Testis (tissue), 3 donors: Measurements from ENCODE around the gene ARRDC2. TPM values are rescaled to one million over a fixed set of nuclear protein-coding genes. Genes with fewer than 3 reads are reported as not detected.

Experiments used
- DNase-seq: peaks from one replicate; pipeline ENCODE4 v3.0.0-alpha.2; 2019
- H3K27ac ChIP-seq, 2 donors: fragments of 200-600 bp; sonication (generic); one replicate each; pipeline ENCODE4 v1.5.1; 2019
- H3K27me3 ChIP-seq: fragments of 200-600 bp; sonication (generic); one replicate; pipeline ENCODE4 v1.5.1; 2019
- H3K36me3 ChIP-seq: fragments of 200-600 bp; sonication (generic); one replicate; pipeline ENCODE4 v1.5.1; 2017; ENCODE audit warnings: low read depth; ENCODE audit errors: missing control alignments
- H3K4me1 ChIP-seq: fragments of 200-600 bp; sonication (generic); one replicate; pipeline ENCODE4 v1.5.1; 2019
- H3K4me3 ChIP-seq, 2 donors: fragments of 200-600 bp; sonication (generic); one replicate each; pipeline ENCODE4 v1.5.1; 2017 to 2019
- H3K9me3 ChIP-seq: fragments of 200-600 bp; sonication (generic); one replicate; pipeline ENCODE4 v1.5.1; 2017
- POLR2A ChIP-seq: fragments of 450-650 bp; IDR thresholded peaks from one replicate; pipeline ENCODE4 v1.6.1; 2017; ENCODE audit warnings: antibody characterized with exemption, mild to moderate bottlenecking, moderate library complexity
- WGBS, 2 donors: methylation state at CpG; one replicate each; pipeline ENCODE4 v1.1.5; 2018; 5-methylcytosine and 5-hydroxymethylcytosine counted together
- intact Hi-C: fragments of 100-400 bp; cut with DNase I; formaldehyde crosslinking; loops from one replicate; pipeline ENCODE4 v1.15.1; 2023; ENCODE audit warnings: low total_unique reads
- polyA plus RNA-seq: library from polyadenylated mRNA; stranded (reverse); fragments of 350-450 nt; fragmentation: Illumina TruSeq; extraction: RNeasy Lipid Tissue Mini Kit (QIAGEN cat#74804); gene quantifications from one replicate; pipeline ENCODE4 v1.2.3, GENCODE V29; 2014; ENCODE audit warnings: low read depth, low replicate concordance; ENCODE audit not compliant: insufficient read depth
- total RNA-seq, 2 donors: library from RNA; depleted of rRNA; stranded (reverse); fragments of >200 nt; gene quantifications; one replicate each; pipeline ENCODE4 v1.2.3, GENCODE V29; 2016
- TF ChIP-seq, protein P1 (sequence below), 3 experiments: fragments of 450-650 bp in 2 of 3; fragments of 200-600 bp in 1 of 3; sonication (generic) in 1 of 3; IDR thresholded peaks; one replicate each; pipeline ENCODE4 v1.5.1; 2016 to 2019; ENCODE audit warnings: antibody characterized with exemption in 3 of 3, mild to moderate bottlenecking in 2 of 3, moderate library complexity in 1 of 3

ARRDC2 gene
- total and polyA plus RNA-seq, 3 donors from 2014 or later = 10.3 to 15.3 (median 13.0) TPM

DNA sequence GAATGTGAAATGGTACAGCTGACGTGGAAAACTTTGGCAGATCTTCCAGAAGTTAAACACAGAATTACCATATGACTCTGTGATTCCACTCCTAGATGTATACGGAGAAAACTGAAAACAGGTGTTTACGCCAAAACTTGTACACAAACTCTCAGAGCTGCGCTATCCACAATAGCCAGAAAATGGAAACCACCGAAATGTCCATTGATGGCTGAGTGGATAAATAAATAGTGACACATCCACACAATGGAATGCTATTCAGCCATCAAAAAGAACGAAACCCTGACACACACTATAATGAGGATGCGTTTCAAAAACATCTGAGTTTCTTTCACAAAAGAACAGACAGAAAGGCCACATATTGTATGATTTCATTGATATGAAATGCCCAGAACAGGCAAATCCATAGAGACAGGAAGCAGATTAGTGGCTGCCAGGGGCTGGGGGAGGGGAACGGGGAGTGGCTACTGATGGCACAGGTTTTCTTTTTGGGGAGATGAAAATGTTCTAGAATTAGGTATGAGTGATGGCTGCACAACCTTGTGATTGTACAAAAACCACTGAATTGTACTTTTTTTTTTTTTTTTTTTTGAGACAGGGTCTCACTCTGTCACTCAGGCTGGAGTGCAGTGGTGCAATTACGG, 45.7 kb downstream of the ARRDC2 start:
- Histone ChIP-seq H3K27ac (no peak overlapping the region), H3K4me3 (no peak overlapping the region), H3K36me3 (no peaks in the 10 kb centered on the region), H3K4me1 (peaks cover 24% of the 10 kb centered on the region), H3K27me3 (no peaks in the 10 kb centered on the region), H3K9me3 (no peaks in the 10 kb centered on the region)
- 68 to 73% methylated on average over 9 of the region's 9 CpGs for WGBS, 2 donors
- DNase-seq = no peak
- intact Hi-C loops = no loop called here
- no peak for TF ChIP-seq POLR2A
- TF ChIP-seq, protein P1, sequence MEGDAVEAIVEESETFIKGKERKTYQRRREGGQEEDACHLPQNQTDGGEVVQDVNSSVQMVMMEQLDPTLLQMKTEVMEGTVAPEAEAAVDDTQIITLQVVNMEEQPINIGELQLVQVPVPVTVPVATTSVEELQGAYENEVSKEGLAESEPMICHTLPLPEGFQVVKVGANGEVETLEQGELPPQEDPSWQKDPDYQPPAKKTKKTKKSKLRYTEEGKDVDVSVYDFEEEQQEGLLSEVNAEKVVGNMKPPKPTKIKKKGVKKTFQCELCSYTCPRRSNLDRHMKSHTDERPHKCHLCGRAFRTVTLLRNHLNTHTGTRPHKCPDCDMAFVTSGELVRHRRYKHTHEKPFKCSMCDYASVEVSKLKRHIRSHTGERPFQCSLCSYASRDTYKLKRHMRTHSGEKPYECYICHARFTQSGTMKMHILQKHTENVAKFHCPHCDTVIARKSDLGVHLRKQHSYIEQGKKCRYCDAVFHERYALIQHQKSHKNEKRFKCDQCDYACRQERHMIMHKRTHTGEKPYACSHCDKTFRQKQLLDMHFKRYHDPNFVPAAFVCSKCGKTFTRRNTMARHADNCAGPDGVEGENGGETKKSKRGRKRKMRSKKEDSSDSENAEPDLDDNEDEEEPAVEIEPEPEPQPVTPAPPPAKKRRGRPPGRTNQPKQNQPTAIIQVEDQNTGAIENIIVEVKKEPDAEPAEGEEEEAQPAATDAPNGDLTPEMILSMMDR (IDR thresholded peaks at IDR 0.05) = no peak

DNA sequence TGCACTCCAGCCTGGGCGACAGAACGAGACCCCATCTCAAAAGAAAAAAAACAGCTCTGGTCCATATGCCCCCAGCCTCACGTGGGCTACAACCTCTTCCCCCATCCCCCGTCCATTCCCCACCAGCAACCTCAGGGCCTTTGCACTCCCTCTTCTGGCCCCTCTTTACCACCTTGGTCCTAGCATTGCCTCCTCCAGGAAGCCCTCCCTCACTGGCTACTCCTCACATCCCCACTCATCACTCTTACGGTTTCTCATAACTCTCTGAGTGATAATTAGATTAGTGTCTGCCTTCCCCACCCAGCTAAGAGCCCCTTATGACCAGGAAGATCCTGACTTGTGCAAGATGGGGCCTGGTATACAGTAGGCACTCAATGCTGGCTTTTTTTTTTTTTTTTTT, 48.0 kb downstream of the ARRDC2 start:
- Histone ChIP-seq H3K27ac (no peak overlapping the region), H3K36me3 (no peaks in the 10 kb centered on the region), H3K4me1 (peaks cover 14% of the 10 kb centered on the region), H3K4me3 (no peak overlapping the region), H3K9me3 (no peaks in the 10 kb centered on the region), H3K27me3 (no peaks in the 10 kb centered on the region)
- DNase-seq = no peak
- 69 to 87% methylated on average over 5 of the region's 5 CpGs for WGBS, 2 donors
- TF ChIP-seq, protein P1 (IDR thresholded peaks at IDR 0.05) = no peak
- TF ChIP-seq POLR2A = no peak
- intact Hi-C loops = no loop called here

DNA sequence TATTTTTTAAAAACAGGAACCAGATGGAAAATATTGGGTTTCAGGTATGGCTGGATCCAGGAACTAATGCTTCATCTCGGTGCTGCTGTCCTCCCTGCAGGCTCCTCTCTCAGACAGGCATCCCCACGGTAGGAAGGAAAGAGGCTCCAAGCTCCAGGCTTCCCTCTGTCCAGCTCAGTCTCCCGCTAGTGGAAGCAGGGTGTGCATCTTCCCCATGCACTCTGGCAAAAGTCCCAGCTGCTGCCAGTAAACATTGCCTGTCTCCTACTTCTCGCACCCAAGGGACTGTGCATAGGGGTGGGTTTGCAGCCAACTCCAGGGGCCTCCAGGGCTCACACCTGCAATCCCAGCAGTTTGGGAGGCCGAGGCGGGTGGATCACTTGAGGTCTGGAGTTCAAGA, 49.6 kb downstream of the ARRDC2 start:
- no peaks in the 10 kb centered on the region for H3K36me3 ChIP-seq
- H3K27me3 ChIP-seq = no peaks in the 10 kb centered on the region
- H3K4me1 ChIP-seq = peaks cover 10% of the 10 kb centered on the region
- intact Hi-C loops = no loop called here
- no peak overlapping the region for H3K4me3 ChIP-seq
- no peaks in the 10 kb centered on the region for H3K9me3 ChIP-seq
- 51% methylated on average over 6 of the region's 6 CpGs; no CpG with 5 or more reads in 1 of the 2 donors for WGBS, 2 donors
- TF ChIP-seq, protein P1 (IDR thresholded peaks at IDR 0.05) = no peak
- no peak for TF ChIP-seq POLR2A
- peak; percentile 60 for DNase-seq
- H3K27ac ChIP-seq = peak overlapping the region in 1 of 2 donors; percentile 70

DNA sequence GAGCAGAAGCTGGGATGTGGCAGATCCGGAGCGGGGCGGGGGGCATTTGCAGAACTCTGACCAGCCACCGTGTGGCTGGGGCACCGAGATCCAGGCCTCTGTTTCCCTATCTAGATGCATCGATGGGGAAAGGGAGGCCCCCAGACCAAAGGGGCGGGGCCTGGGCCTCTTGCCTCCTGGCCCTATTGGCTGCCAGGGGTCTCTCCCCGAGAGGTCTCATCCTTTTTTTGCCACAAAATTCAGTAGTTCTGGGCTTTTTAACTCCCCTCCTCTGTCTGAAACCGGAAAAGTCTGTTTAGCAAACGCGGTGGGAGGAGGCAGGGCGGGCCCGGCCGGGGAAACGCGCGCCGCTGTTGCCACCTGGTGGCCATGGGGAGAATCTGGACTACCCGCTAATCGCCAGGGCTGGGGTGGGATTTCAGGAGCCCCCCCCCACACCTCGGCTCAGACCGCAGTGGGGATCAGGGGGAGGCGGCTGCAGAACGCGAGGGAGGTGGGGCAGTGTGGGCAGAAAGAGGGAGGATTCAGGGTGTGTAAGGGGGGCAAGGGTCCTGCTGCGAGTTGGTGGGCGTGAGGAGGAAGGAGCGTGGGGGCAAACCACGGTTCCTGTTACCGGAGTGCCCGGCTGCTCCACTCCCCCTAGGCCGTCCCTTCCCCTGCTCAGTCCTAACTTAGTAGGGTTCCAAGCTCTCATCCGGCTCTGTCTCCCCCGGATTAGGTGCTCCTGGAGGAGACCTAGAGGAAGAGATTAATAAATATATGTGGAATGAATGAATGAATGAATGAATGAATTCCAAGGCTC, 50.4 kb downstream of the ARRDC2 start:
- intact Hi-C loops = loop anchor here (2.0 kb wide), 1 partner anchor 52 kb away; no protein-coding TSS in a partner anchor
- Histone ChIP-seq H3K9me3 (no peaks in the 10 kb centered on the region), H3K27ac (peak overlapping the region; percentile 3 to 70), H3K27me3 (no peaks in the 10 kb centered on the region), H3K4me1 (peaks cover 10% of the 10 kb centered on the region), H3K4me3 (no peak overlapping the region), H3K36me3 (no peaks in the 10 kb centered on the region)
- DNase-seq = peak; percentile 79
- 3 to 4% methylated on average over 19 to 34 of the region's 34 CpGs for WGBS, 2 donors
- no peak for TF ChIP-seq POLR2A
- TF ChIP-seq, protein P1 (IDR thresholded peaks at IDR 0.05) = peak; percentile 95 to 98 (median 96)
